Hepatocyte (in vitro differentiated cells): ENCODE measurements around the gene PPM1H. TPM values are rescaled to one million over a fixed set of nuclear protein-coding genes. Genes with fewer than 3 reads are reported as not detected.

Source experiments
- DNase-seq: peaks from one replicate; pipeline ENCODE4 v3.0.0-alpha.2; 2016; ENCODE audit warnings: low spot score
- H2AFZ ChIP-seq: fragments of 200-600 bp; sonication (generic); 2 replicates; pipeline ENCODE4 v1.6.0; 2016; ENCODE audit warnings: antibody characterized with exemption, mild to moderate bottlenecking
- H3K27ac ChIP-seq: fragments of 200-600 bp; sonication (generic); 2 replicates; pipeline ENCODE4 v1.5.1; 2016; ENCODE audit warnings: mild to moderate bottlenecking
- H3K27me3 ChIP-seq: fragments of 200-600 bp; sonication (generic); 2 replicates; pipeline ENCODE4 v1.6.1; 2016
- H3K36me3 ChIP-seq: fragments of 200-600 bp; sonication (generic); replicated peaks from 2 replicates; pipeline ENCODE4 v1.5.1; 2016; ENCODE audit warnings: low read depth; ENCODE audit not compliant: insufficient read depth
- H3K4me1 ChIP-seq: fragments of 200-600 bp; sonication (generic); 2 replicates; pipeline ENCODE4 v1.5.1; 2016; ENCODE audit warnings: mild to moderate bottlenecking, moderate library complexity; ENCODE audit not compliant: insufficient read depth
- H3K4me2 ChIP-seq: fragments of 200-600 bp; sonication (generic); 2 replicates; pipeline ENCODE4 v1.6.0; 2016
- H3K4me3 ChIP-seq: fragments of 200-600 bp; sonication (generic); 2 replicates; pipeline ENCODE4 v1.5.1; 2016; ENCODE audit warnings: mild to moderate bottlenecking
- H3K79me2 ChIP-seq: fragments of 200-600 bp; sonication (generic); 2 replicates; pipeline ENCODE4 v1.6.0; 2017; ENCODE audit warnings: mild to moderate bottlenecking
- H3K9me2 ChIP-seq: fragments of 200-600 bp; sonication (generic); replicated peaks from 2 replicates; pipeline ENCODE4 v1.6.0; 2017; ENCODE audit warnings: mild to moderate bottlenecking; ENCODE audit not compliant: insufficient read depth
- H3K9me3 ChIP-seq: fragments of 200-600 bp; sonication (generic); 2 replicates; pipeline ENCODE4 v1.5.1; 2016; ENCODE audit warnings: low read depth, mild to moderate bottlenecking
- H4K20me1 ChIP-seq: fragments of 200-600 bp; sonication (generic); 2 replicates; pipeline ENCODE4 v1.6.0; 2016; ENCODE audit warnings: mild to moderate bottlenecking; ENCODE audit not compliant: insufficient read depth, poor library complexity, severe bottlenecking
- CTCF ChIP-seq: fragments of 200-600 bp; sonication (generic); IDR thresholded peaks from 2 replicates; pipeline ENCODE4 v1.5.1; 2016; ENCODE audit warnings: antibody characterized with exemption, mild to moderate bottlenecking; ENCODE audit not compliant: poor library complexity
- EZH2 ChIP-seq: fragments of 200-600 bp; sonication (generic); IDR thresholded peaks from 2 replicates; pipeline ENCODE4 v1.6.1; 2016; ENCODE audit warnings: antibody characterized with exemption, mild to moderate bottlenecking, borderline replicate concordance
- EZH2phosphoT487 ChIP-seq: fragments of 200-600 bp; sonication (generic); IDR thresholded peaks from one replicate; pipeline ENCODE4 v1.6.1; 2018; ENCODE audit warnings: antibody characterized with exemption, mild to moderate bottlenecking, low read depth, moderate library complexity; ENCODE audit not compliant: unreplicated experiment, severe bottlenecking
- WGBS: methylation state at CpG from one replicate; pipeline ENCODE4 v1.1.6; 2016; ENCODE audit warnings: low lambda C conversion rate; ENCODE audit errors: missing lambda C conversion rate; 5-methylcytosine and 5-hydroxymethylcytosine counted together
- polyA plus RNA-seq: library from polyadenylated mRNA; unstranded; fragments of >200 nt; fragmentation: Nextera tagmentation; extraction: Ambion mirVana; gene quantifications from 2 replicates; pipeline ENCODE4 v1.2.1, GENCODE V29; 2016
- total RNA-seq: library from RNA; depleted of rRNA; stranded (reverse); fragments of >200 nt; gene quantifications from 2 replicates; pipeline ENCODE4 v1.2.3, GENCODE V29; 2014

The PPM1H gene
- total and polyA plus RNA-seq, 2 experiments from 2014 or later = 9.2 to 21.8 TPM

GRCh38 chr12:62856454-62856853 lies 78.5 kb downstream of the PPM1H start:
- H3K9me3 ChIP-seq = no peaks in the 10 kb centered on the region
- H3K36me3 ChIP-seq = no peaks in the 10 kb centered on the region
- H4K20me1 ChIP-seq = no peaks in the 10 kb centered on the region
- DNase-seq = no peak
- H3K27me3 ChIP-seq = no peaks in the 10 kb centered on the region
- no peak overlapping the region for H3K4me3 ChIP-seq
- H3K4me1 ChIP-seq = peaks cover 3% of the 10 kb centered on the region
- peaks cover 24% of the 10 kb centered on the region for H3K79me2 ChIP-seq
- H2AFZ ChIP-seq = no peak overlapping the region
- WGBS = 83% methylated on average over 1 of the region's 1 CpG
- no peak for TF ChIP-seq CTCF
- no peak for TF ChIP-seq EZH2
- no peak for TF ChIP-seq EZH2phosphoT487
- no peak overlapping the region for H3K27ac ChIP-seq
- no peaks in the 10 kb centered on the region for H3K9me2 ChIP-seq
- H3K4me2 ChIP-seq = no peak overlapping the region

- Histone ChIP-seq H2AFZ (no peak overlapping the region), H3K36me3 (no peaks in the 10 kb centered on the region), H3K4me2 (no peak overlapping the region), H3K9me3 (no peaks in the 10 kb centered on the region), H3K79me2 (peaks cover 25% of the 10 kb centered on the region), H3K9me2 (no peaks in the 10 kb centered on the region), H4K20me1 (no peaks in the 10 kb centered on the region), H3K4me1 (no peaks in the 10 kb centered on the region), H3K27me3 (no peaks in the 10 kb centered on the region), H3K27ac (no peak overlapping the region), H3K4me3 (no peak overlapping the region)
- 90% methylated on average over 4 of the region's 4 CpGs for WGBS
- no peak for DNase-seq
- no peak for TF ChIP-seq EZH2phosphoT487
- TF ChIP-seq EZH2 = no peak
Observed at GRCh38 chr12:62854024-62854423, 80.9 kb downstream of the PPM1H start.

- WGBS = 77% methylated on average over 1 of the region's 1 CpG
- Histone ChIP-seq H2AFZ (no peak overlapping the region), H4K20me1 (no peaks in the 10 kb centered on the region), H3K9me2 (no peaks in the 10 kb centered on the region), H3K4me3 (no peak overlapping the region), H3K27ac (no peak overlapping the region), H3K79me2 (peaks cover 27% of the 10 kb centered on the region), H3K36me3 (no peaks in the 10 kb centered on the region), H3K4me1 (no peaks in the 10 kb centered on the region), H3K9me3 (no peaks in the 10 kb centered on the region), H3K27me3 (no peaks in the 10 kb centered on the region), H3K4me2 (no peak overlapping the region)
- TF ChIP-seq CTCF = no peak
- no peak for TF ChIP-seq EZH2phosphoT487
- TF ChIP-seq EZH2 = no peak
- DNase-seq = no peak
Observed at GRCh38 chr12:62849398-62849797, 85.6 kb downstream of the PPM1H start.

GRCh38 chr12:62848418-62848817 lies 86.5 kb downstream of the PPM1H start:
- no peak overlapping the region for H2AFZ ChIP-seq
- no peaks in the 10 kb centered on the region for H3K9me3 ChIP-seq
- TF ChIP-seq EZH2phosphoT487 (no peak), EZH2 (no peak), CTCF (no peak)
- no peak overlapping the region for H3K27ac ChIP-seq
- H3K27me3 ChIP-seq = no peaks in the 10 kb centered on the region
- no peaks in the 10 kb centered on the region for H3K36me3 ChIP-seq
- H3K4me2 ChIP-seq = no peak overlapping the region
- WGBS = 67% methylated on average over 2 of the region's 2 CpGs
- H3K79me2 ChIP-seq = peaks cover 23% of the 10 kb centered on the region
- H3K4me3 ChIP-seq = no peak overlapping the region
- no peaks in the 10 kb centered on the region for H3K4me1 ChIP-seq
- H4K20me1 ChIP-seq = no peaks in the 10 kb centered on the region
- no peak for DNase-seq
- no peaks in the 10 kb centered on the region for H3K9me2 ChIP-seq
